ENCODE results near the gene PLPP3.

Gene PLPP3

DNA sequence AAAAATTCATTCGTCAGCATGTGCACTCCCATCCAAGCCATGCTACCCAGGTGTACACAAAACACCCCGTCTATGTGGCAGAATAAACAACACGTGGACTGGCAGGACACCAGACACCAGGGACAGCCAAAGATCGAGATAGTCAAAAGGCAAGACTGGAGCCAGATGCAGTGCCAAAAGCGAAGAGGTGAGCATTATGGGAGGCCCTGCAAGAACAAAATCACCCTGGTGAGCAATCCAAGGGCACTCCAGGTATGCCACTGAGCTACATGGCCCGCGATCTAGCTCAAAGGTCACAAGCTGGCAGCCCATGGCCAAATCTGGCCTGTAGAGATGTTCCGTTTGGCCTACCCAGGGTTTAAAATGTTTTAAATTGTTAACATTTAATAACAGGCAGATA, 33.7 kb downstream of the PLPP3 start:
- no peak for DNase-seq

DNA sequence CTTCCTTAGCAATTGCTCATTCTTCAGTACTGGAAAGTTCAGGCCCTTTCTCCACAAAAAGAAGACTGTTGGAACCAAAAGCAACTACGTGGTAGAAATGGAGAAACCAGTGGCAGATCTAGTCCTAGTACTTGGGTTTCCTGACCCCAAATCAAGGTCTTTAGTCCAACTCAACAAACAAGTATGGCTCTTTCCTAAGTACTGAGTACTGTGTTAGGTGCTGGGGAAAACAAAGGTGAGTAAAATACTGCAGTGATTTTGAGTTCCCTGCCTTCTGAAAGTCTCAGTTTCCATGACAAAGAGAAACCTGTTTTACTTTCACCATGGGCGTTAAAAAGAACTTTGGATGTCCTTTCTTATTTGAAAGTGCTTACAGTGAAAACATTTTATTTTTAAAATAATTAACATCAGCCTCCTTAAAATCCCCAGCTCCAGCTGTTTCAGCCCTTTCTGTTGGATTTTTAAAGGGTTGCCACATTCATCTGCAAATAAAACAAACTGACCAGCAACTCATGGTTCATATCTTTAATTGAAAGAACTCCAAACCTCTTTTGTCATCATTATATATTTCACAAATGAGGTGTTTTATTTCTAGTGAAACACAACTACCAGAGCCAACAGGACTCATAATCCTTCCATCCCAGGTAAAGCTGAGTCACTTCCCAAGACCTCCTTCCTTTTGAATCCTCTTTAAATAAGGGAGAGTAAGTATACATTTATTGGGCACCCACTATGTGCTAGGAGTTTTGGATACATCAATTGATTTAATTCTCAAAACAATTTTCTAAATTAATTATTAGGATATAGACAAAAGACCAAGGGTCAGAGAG, 35.4 kb downstream of the PLPP3 start:
- no peak for DNase-seq

DNA sequence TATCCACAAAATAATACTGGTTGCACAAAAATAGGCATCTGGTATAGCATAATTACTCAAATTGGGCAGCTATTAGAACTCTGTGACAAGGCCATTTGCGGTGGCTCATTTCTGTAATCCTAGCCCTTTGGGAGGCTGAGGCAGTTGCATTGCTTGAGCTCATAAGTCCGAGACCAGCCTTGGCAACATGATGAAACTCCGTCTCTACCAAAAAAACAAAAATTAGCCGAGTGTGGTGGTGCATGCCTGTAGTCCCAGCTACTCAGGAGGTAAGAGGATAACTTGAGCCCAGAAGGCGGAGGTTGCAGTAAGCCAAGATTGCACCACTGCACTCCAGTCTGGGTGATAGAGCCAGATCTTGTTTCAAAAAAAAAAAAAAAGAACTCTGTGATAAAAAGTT, 36.7 kb downstream of the PLPP3 start:
- DNase-seq, result no peak

DNA sequence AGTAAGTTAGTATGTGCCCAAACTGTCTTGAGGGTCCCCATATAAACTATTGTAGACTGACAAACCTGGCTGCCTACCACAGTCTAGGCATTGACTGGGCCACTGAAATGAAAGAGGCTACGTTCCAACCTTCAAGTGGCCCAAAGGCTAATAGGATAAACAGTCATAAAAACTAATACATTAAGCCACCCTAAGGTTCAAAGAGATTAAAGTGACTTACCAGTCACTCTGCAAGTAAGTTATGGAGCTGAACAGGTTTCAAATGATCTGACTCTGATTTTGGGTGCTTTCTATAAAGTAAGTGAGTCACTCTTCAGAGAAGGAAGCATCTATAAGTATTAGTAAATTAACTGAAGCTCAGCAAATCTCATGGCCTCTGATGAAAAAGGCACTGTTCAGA, 38.0 kb downstream of the PLPP3 start:
- no peak for DNase-seq

DNA sequence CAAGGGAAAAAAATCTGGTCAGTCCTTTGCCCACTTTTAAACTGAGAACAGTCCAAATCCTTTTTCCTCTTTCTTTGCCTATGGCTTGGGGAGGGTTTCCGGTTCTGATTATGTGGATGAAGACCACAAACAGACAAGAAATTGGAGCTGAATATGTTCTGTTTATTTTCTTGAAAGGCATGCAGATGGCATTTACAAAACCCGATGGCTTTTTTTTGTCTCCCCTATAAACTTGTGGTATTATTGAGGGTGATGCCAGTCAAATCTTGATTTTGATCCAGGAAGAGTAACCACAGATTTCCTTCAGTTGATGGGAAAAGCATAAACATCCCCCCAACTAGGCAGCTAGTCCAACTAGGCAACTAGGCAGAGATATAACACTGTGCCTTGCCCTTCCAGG, 38.9 kb downstream of the PLPP3 start:
- DNase-seq, result no peak

DNA sequence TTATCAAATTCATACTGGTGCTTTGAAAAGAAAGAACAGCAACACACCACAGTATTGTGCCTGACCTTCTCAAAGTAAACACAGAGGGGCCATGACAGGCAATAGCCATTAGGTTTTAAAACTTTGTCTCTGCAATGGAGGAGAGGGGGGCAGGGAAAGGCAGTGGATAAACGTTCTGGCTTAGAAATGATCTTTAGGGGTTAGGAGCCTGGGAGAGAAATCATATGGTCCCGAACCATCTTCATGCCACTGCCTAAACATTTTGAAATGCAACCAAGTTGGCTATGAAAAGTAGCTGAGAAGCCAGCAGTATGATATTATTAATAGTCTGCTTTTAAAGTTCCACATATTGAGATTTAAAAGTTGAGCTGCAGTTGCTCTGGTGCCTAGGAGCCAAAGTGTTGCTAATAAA, 39.8 kb downstream of the PLPP3 start:
- no peak for DNase-seq

DNA sequence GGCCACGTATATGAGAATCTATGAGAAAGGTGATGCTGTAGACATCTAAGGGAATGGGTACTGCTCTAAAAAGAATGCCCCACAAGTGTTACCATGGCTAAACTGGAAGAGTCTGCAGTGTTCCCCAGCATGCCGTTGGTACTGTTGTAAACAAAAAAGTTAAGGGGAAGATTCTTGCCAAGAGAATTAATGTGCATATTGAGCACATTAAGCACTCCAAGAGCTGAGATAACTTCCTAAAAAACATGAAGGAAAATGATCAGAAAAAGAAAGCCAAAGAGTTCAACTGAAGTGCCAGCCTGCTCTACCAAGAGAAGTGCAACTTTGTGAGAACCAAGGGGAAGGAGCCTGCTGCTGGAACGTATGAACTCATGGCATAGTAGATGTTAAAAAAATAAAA, 40.8 kb downstream of the PLPP3 start:
- no peak for DNase-seq

DNA sequence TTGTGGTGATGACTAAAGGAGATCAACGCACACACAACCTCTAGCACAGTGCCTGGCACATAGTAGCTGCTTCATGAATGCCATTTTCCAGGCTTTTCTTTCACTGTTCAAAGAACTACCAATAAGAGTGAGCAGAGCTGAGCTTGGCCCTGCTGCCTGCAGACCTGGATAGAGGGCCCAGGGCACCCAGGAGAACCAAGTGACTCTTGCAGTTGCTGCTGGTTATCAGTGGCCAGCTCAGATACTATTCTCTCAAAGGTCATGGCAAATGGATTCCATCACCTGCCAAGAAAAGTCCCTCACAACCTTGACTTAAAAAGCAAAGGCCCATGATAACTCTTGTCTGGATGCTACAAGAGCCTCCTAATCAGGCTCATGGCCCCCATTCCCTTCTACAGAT, 41.7 kb downstream of the PLPP3 start:
- no peak for DNase-seq

DNA sequence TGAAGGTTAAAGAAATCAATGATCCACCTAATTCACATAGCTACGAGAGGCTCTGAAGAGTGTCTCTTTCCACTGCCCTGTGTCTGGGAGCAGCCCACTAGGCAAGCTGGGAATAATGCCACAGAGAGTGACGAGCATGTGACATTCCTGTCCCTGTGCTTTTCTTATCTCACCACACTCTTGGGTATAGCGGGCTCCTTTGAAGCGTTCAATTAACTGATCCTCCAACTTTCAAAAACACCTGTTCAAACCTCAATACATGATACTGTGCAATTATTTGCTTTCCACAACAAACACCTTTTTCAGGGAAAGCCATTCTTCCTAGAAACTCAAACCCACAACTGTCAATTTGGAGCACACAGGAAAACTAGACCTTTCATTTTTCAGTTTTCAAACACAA, 43.4 kb downstream of the PLPP3 start:
- DNase-seq, result no peak

DNA sequence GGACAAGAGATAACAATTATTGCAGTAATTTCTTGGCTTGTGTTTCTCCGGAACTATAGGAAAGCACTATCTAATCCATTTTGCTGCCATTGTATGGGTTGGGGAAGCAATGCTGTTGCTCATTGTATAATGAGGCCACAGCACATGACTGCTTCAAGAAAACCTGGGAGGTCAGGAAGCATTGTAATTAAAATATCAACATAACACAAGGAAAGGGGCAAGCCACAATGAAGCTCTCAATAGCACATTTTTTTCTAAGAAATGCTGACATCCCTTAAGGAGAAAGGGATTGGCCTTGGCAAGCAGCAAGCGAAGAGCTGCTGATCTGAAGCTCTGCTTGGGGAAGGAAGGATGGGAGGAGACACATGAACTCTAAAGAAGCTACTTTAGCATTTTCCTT, 44.0 kb downstream of the PLPP3 start:
- no peak for DNase-seq

DNA sequence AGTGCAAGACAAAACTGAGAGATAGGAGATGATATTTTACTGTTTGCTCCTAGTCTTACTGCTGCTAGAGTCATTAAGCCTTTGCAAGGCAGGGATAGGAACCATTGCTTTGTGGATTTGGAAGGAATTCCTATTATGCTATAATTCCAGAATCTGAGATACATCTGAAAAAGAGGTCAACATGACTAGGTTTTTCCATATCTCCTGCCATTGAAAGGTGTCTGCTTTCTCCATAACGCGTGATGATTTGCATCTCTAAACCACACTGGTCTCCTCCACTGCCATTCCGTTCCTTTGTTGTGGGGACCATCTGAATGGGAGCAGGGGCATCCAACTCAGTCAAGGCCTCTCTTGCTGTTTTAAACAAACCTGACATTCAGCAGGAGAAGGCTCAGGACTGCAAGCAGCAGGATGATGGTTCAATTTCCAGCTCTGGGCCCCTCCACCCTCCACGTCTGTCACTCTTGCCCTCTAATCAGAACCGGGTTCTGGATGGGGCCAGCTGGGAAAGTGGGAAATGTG, 45.2 kb downstream of the PLPP3 start:
- DNase-seq, result no peak

DNA sequence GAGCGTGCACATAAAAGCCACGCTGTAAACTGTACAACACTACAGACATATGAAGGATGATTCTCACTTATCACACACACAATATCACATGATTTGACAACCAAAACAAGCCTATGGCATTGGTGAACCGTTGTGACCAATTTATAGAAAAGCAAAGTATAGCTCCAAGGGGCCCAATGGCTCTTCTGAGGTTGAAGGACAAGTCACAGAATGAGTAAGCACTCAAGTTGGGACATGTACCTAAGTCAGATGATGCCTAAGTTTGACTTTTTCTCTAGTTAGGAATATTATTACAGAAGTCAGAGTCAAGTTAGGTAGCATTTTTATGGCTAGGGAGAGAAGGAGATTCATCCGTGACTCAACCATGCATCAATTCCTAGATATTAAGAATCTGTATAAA, 45.7 kb downstream of the PLPP3 start:
- no peak for DNase-seq

DNA sequence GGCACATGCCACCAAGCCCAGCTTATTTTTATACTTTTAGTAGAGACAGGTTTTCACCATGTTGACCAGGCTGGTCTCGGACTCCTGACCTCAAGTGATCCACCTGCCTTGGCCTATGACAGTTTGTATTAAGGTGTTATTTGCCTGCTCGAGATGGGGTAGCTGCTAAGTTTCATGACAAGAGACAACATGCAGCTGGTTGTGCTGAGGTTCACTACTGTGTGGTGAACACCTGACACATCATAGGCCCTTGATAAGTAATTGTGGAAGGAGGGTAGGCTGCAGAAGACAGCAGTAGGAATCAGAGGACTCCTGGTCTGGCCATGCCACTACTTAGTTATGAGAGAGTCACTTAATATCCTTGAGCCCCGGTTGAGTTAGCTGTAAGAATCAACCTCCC, 46.2 kb downstream of the PLPP3 start:
- no peak for DNase-seq

DNA sequence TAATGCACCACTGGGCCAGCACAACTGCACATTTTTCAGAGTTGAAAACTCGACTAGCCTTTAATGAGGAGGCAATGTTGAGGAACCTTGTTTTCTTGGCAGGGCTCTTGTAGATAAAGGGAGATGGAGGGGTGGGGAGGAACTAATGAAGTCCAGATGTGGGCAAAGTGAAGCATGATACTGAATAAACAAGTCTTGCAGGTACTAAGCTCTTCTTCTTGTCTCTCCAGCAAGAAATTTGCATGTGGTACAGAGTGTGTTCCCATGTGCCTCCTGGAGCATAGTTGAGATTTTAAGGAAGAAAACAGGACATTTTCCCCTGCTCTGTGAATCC, 47.0 kb downstream of the PLPP3 start:
- no peak for DNase-seq

DNA sequence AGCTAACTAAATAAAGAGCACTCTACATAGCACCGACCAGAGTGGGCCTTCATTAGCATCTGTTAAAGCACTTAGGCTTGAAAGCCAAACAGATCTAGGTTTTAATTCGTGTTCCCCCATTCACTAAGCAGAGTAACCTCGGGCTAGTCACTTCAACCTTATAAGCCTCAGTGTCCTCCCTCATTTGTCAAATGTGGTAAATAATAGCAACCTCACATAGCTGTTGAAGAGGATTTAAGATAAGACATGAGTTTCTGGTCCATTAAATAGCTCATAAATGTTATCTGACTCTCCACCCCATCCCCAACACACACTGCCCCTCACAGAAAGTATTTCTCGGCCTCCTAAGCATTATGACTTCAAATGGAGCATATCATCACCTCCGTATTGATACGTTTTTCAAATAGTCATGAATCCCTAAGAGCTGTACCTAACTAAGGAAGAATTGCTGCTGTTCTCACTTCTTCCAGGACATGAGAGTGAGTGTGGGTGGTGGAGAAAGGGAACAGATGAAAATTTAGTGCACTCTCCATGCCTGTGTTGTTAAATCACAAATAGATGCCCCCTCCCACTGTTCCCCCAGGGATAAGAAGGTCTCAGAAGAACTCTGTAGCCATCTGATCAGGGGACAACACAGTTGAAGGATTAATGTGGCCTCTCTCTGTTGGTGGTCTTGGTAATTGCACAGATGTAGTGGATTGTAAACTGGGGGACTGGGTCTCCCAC, 47.6 kb downstream of the PLPP3 start:
- no peak for DNase-seq

DNA sequence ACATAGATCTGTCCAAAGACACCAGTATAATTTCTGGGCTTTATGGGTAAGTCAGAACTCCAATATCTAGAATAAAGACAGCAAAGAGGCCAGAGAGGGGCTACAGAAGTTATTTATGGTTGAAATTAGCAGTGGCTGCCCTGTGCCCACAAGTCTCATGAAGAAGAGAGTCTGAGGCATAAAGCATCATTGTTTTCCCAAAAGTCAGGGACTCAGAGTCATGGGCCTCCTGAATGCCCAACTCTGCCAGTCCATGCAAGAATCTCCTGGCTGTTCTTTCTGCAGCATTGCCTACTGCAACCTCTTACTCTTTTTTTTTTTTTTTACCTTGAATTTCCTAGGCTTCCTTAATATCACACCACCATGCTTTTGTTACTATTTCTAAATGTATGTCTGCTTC, 49.6 kb downstream of the PLPP3 start:
- no peak for DNase-seq

DNA sequence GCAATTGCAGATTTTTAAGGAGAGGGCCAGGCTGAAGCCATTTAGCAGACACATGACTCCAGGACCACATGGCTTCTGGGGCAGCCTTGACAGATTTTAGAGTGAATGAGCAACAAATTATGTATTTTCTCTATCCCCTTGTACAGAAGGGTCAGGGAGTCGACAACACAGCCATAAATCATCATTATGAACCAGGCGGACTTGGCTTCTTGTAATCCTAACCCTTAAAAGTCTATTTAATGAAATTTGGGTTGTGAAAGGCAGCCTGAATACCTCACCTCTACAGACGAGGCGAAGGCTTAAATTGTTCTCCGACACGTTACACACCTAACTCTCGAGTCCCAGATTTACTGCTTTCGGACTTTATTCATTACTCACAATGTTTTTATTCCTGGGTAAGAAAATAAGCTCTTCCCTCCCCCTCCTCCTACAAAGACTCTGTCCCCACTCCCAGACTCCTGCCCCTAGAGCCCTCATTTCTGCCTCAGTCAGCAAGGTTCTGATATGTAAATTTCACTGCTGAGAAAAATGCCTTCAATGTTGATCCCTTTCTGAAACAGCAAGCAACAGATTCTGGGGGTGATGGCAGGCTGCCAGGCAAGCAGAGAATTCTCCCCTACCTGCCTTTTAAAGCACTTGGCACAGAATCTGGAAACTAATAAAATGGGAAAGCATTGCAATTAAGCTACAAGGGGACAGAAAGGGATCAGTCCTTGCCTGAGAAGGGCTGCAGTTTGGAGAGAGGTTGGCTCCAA, 51.6 kb downstream of the PLPP3 start:
- DNase-seq, result no peak

DNA sequence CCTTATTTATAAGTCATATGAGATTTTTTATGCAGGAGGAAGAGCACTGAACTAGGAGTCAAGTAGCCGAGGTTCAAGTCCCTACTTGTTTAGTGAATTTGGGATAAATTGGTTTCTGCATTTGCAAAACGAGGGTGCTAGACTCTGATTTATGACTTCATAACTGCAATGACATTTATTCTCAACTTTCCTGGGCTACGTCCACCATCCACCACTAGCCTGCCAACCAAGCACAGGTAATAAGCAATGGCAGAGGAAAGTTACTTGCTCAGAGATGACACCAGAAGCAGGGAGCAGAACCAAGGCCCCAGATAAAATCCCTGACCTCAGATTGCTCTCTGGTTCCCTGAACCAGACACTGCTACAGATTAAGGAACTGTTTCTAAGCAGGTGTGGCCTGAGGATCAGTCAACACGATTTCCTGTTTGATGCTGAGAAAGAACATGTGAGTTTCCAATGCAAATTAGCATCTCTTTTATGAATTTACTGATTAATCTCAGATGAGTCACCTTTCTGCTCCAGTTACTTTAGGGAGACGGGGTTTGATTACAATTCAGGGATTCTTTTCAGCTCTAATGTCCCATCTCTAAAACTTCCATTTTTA, 52.7 kb downstream of the PLPP3 start:
- no peak for DNase-seq

DNA sequence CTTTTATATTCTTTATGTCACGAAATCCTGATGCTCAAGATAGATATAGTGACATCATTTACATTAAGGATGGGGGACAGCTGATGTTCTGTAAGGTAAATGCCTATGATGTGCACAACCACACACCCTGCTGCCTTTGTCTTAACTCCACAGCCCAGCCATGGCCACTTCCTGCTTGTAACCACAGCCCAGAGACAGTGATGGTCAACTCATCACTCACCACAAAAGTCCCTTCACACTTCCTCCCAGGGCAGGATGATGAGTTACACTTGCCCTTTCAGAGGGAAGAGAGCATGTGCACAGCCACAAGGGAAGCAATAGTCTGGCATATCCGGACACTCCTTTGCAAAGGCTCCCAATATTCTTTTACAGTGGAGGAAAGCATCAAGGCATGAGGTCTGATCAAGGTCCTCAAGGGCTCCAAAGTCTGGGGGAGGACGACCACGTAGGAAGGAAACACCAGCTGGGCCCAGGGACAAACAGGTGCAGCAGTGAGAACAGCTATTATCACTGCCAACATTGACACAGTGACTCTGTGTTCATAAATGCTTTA, 53.8 kb downstream of the PLPP3 start:
- DNase-seq, result no peak

DNA sequence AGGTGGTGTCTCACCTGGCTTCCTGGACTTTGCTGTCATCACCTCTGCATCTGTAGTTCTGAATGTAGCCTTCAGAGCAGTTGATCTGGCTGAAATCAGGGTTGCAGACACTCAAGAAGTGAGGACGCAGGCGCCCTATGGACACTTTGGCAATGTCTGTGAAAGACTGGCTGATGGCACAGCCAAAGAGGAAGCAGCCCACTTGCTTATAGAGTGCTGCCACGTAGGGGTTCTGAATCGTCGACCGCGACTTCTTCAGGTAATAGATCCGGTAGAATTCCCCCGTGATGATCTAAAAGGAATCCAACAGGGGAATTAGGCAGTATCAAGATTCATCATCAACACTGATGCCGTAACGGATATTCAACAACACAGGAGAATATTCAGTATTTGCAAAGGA, 55.1 kb downstream of the PLPP3 start:
- DNase-seq, result no peak

DNA sequence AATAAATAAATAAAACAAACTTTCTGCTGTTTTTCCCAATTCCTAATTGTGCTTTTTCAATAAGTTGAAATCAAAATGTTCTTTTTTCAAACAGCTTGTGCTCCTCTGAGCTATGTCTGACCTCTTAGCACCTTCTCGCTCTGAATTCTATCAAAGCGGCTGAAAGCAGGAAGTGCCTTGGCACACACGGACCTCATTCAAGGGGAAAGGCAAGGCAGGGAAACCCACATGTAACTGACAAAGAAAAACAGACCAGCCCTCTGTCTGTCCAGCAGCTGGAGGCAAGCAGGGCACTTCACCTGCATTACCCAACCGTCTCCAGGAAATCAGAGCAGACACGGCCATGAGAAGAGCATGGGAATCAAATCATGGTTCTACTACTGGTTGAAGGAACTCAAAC, 56.7 kb downstream of the PLPP3 start:
- no peak for DNase-seq

DNA sequence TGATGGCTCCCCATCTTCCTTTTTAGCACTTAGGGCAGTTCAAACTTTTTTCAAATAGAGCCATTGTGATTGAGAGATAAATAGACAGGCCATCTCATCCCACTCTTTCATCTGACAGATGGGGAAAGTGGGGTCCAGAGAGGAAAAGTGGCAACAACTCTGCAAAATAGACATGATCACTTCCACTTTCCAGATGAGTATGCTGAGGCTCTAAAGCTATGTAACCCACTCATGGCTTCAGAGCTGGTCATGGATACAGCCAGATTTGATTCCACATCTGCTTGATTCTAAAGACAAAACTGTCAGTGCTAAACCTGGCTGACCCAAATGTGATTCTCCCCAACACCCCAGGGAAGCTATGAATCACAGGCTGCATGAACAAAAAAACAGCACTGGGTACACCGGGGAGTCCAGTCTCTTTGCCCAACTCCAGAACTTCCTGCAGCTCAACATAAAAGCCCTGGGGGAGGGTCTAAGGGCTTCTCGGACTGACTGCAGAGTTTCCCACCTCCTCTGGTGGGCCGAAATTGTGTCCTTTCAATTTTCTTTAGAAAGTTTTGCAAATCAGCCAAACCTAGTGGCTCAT, 59.3 kb downstream of the PLPP3 start:
- no peak for DNase-seq
